DND-41 (cell line): ENCODE data around the gene MYRIP.
A peak's percentile ranks its signal among the peaks of the same experiment; 100 is the strongest.

Experiments used
- ATAC-seq: fragments of 200-7000 bp; cut with Tn5 transposase; 3 replicates; pipeline ENCODE4 v1.9.1; 2021; ENCODE audit warnings: low read depth; ENCODE audit not compliant: insufficient read depth
- DNase-seq: peaks from one replicate; pipeline ENCODE4 v3.0.0-alpha.2; 2020
- H2AFZ ChIP-seq: 2 replicates; pipeline ENCODE4 v1.6.0; 2012; ENCODE audit warnings: low read depth, low read length
- H3K27ac ChIP-seq: 2 replicates; pipeline ENCODE4 v1.5.1; 2012; ENCODE audit warnings: low read length, inconsistent platforms
- H3K27me3 ChIP-seq: fragments of 200-600 bp; sonication (generic); 2 replicates; pipeline ENCODE4 v1.6.0; 2012; ENCODE audit warnings: low read length, mild to moderate bottlenecking, inconsistent platforms; ENCODE audit not compliant: insufficient read depth, poor library complexity
- H3K36me3 ChIP-seq: 2 replicates; pipeline ENCODE4 v1.5.1; 2012; ENCODE audit warnings: low read length, inconsistent platforms; ENCODE audit not compliant: insufficient read depth
- H3K4me1 ChIP-seq: 2 replicates; pipeline ENCODE4 v1.5.1; 2012; ENCODE audit warnings: mild to moderate bottlenecking, low read length; ENCODE audit not compliant: insufficient read depth
- H3K4me2 ChIP-seq: 2 replicates; pipeline ENCODE4 v1.6.0; 2012; ENCODE audit warnings: mild to moderate bottlenecking, moderate library complexity, low read length, inconsistent platforms; ENCODE audit not compliant: insufficient read depth
- H3K4me3 ChIP-seq, 2 experiments: fragments of 200-600 bp in 1 of 2; shearing (Covaris generic) in 1 of 2; 2 replicates each; pipeline ENCODE4 v1.5.1; 2012 to 2016; ENCODE audit warnings: inconsistent platforms in 2 of 2, low read length in 2 of 2, mild to moderate bottlenecking in 2 of 2, low read depth in 1 of 2, moderate library complexity in 1 of 2
- H3K79me2 ChIP-seq: 2 replicates; pipeline ENCODE4 v1.6.0; 2012; ENCODE audit warnings: low read length, inconsistent platforms; ENCODE audit not compliant: insufficient read depth
- H3K9ac ChIP-seq: 2 replicates; pipeline ENCODE4 v1.6.0; 2012; ENCODE audit warnings: low read depth, mild to moderate bottlenecking, inconsistent platforms, low read length, moderate library complexity
- H3K9me3 ChIP-seq: 2 replicates; pipeline ENCODE4 v1.5.1; 2012; ENCODE audit warnings: low read length, moderate library complexity, mild to moderate bottlenecking, inconsistent platforms; ENCODE audit not compliant: insufficient read depth, severe bottlenecking
- H4K20me1 ChIP-seq: 2 replicates; pipeline ENCODE4 v1.6.0; 2012; ENCODE audit warnings: low read length; ENCODE audit not compliant: insufficient read depth
- CTCF ChIP-seq: IDR thresholded peaks from 2 replicates; pipeline ENCODE4 v1.5.1; 2012; ENCODE audit warnings: borderline replicate concordance, low read length, moderate library complexity, mild to moderate bottlenecking; ENCODE audit not compliant: poor library complexity, severe bottlenecking; ENCODE audit errors: extremely low read depth
- EZH2 ChIP-seq: IDR thresholded peaks from 3 replicates; pipeline ENCODE4 v1.6.1; 2012; ENCODE audit warnings: borderline replicate concordance, low read depth, mild to moderate bottlenecking, moderate library complexity, low read length, inconsistent platforms; ENCODE audit not compliant: severe bottlenecking

Gene MYRIP

DNA sequence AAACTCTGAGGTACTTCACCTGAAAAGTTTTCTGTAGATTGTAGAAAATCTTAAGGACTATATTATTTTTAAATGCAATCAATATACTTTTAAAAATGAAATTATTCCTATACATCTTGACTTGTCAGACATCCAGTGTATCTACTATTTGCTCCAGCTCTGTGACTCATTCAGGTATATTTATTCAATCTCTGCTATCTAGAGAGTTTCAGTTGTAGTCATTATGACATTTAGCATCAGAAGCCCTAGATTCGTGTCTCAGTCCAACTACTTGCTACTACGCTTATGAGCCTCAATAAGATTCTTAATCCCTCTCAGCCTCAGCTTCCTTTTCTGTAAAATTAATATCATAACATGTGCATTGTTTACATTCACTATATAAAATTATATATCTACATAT lies 477.8 kb downstream of the MYRIP start:
- DNase-seq, result no peak
- H3K4me1 ChIP-seq, result no peaks in the 10 kb centered on the region
- no peak overlapping the region for H3K9ac ChIP-seq
- ATAC-seq, result no peak
- TF ChIP-seq CTCF, result no peak
- no peak for TF ChIP-seq EZH2
- no peaks in the 10 kb centered on the region for H3K79me2 ChIP-seq
- H3K27me3 ChIP-seq, result no peaks in the 10 kb centered on the region
- peaks cover 9% of the 10 kb centered on the region for H3K9me3 ChIP-seq
- H3K4me2 ChIP-seq, result no peak overlapping the region
- H2AFZ ChIP-seq, result no peak overlapping the region
- H4K20me1 ChIP-seq, result no peaks in the 10 kb centered on the region
- H3K36me3 ChIP-seq, result peaks cover 10% of the 10 kb centered on the region; the same call in 1 of the 2 replicates
- H3K27ac ChIP-seq, result no peak overlapping the region
- H3K4me3 ChIP-seq, result no peak overlapping the region

DNA sequence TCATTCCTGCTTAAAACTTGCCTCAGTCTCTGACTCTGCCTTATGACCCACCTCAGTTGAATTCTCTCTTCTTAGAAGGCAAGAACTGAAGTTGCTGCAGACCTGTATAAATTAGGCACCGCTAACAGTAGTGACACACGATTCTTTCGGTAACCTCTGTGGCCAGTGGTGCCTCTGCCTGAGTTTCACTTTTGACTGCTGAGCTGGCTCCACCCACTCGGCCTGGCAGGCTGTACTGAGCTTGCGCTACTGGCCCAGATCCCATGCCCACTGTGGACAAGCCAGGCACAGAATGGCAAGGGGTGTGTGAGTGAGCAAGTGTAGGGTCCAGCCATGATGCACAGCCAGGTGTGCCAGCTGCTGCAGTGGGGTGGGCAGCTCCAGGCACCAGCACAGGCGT lies 481.0 kb downstream of the MYRIP start:
- Histone ChIP-seq H3K9ac (no peak overlapping the region), H3K79me2 (no peaks in the 10 kb centered on the region), H3K27me3 (no peaks in the 10 kb centered on the region), H3K9me3 (peaks cover 9% of the 10 kb centered on the region), H3K27ac (no peak overlapping the region), H3K36me3 (peaks cover 10% of the 10 kb centered on the region; the same call in 1 of the 2 replicates), H3K4me1 (no peaks in the 10 kb centered on the region), H3K4me2 (no peak overlapping the region), H3K4me3 (no peak overlapping the region), H2AFZ (no peak overlapping the region), H4K20me1 (no peaks in the 10 kb centered on the region)
- ATAC-seq (peak; percentile 56; the same call in 1 of the 3 replicates), DNase-seq (no peak)
- no peak for TF ChIP-seq EZH2
- no peak for TF ChIP-seq CTCF

DNA sequence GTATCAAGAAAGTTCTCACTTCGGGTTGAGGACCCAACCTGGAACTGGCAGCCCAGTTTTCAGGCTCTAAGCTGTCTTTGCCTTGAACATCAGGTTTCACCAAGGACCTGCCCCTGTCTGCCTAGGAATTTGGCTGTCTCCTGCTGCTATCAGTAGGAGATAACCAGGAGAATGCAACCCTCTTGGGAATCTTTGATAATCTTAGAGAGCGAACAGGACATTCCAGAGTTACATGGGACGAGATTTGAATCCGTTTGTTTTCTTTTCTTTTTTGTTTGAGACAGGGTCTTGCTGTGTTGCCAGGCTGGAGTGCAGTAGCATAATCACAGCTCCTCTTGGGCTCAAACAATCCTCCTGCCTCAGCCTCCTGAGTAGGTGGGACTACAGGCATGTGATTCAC lies 482.1 kb downstream of the MYRIP start:
- Histone ChIP-seq H3K4me3 (no peak overlapping the region), H2AFZ (no peak overlapping the region), H3K79me2 (no peaks in the 10 kb centered on the region), H3K9me3 (peaks cover 9% of the 10 kb centered on the region), H3K4me2 (no peak overlapping the region), H3K4me1 (no peaks in the 10 kb centered on the region), H3K27me3 (no peaks in the 10 kb centered on the region), H4K20me1 (no peaks in the 10 kb centered on the region), H3K27ac (no peak overlapping the region), H3K9ac (no peak overlapping the region), H3K36me3 (peaks cover 10% of the 10 kb centered on the region; the same call in 1 of the 2 replicates)
- DNase-seq (no peak), ATAC-seq (no peak)
- no peak for TF ChIP-seq EZH2

GRCh38 chr3:40292637-40293349 lies 483.4 kb downstream of the MYRIP start:
- no peaks in the 10 kb centered on the region for H3K79me2 ChIP-seq
- H3K36me3 ChIP-seq, result peaks cover 12% of the 10 kb centered on the region; the same call in 1 of the 2 replicates
- H3K27me3 ChIP-seq, result no peaks in the 10 kb centered on the region
- no peak overlapping the region for H2AFZ ChIP-seq
- peaks cover 9% of the 10 kb centered on the region for H3K9me3 ChIP-seq
- H3K4me3 ChIP-seq, result no peak overlapping the region
- no peaks in the 10 kb centered on the region for H3K4me1 ChIP-seq
- no peak for TF ChIP-seq CTCF
- no peak for TF ChIP-seq EZH2
- no peak overlapping the region for H3K27ac ChIP-seq
- no peaks in the 10 kb centered on the region for H4K20me1 ChIP-seq
- H3K4me2 ChIP-seq, result no peak overlapping the region
- ATAC-seq, result no peak
- no peak overlapping the region for H3K9ac ChIP-seq
- DNase-seq, result no peak
